GM12801 (cell line): ENCODE results near the gene MBLAC1.

Experiments used
- TF ChIP-seq, protein P1 (sequence below): IDR thresholded peaks from one replicate; pipeline ENCODE4 v1.5.1; 2011; ENCODE audit warnings: control low read depth; ENCODE audit not compliant: insufficient read length; ENCODE audit errors: extremely low read depth

MBLAC1 gene

DNA sequence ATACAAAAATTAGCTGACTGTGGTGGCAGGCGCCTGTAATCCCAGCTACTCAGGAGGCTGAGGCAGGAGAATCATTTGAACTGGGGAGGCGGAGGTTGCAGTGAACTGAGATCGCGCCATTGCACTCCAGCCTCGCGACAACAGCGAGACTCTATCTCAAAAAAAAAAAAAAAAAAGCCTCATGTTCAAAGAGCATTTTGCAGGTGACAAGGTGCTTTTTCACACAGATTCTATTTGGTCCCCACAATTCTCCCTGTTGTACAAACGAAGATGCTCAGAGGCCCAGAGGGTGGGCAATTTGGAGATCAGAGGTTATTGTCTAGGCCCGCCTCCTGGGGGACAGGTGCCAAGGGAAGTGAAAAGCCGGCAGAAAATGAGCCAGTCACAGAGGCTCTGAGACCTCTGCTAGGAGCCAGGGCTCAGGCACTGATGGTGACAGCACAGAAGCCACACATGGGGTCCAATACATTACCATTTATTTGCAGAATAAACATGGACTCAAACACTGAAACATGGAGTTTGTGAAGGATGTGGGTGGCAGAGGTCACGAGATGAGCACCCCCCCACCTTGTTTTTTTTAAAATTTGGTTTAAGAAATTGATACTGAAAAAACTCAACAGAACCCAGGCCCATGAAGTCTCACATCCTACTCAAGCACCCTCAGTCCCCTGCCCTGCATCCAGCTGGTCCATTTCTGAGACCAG lies 42.5 kb downstream of the MBLAC1 start:
- TF ChIP-seq, protein P1, sequence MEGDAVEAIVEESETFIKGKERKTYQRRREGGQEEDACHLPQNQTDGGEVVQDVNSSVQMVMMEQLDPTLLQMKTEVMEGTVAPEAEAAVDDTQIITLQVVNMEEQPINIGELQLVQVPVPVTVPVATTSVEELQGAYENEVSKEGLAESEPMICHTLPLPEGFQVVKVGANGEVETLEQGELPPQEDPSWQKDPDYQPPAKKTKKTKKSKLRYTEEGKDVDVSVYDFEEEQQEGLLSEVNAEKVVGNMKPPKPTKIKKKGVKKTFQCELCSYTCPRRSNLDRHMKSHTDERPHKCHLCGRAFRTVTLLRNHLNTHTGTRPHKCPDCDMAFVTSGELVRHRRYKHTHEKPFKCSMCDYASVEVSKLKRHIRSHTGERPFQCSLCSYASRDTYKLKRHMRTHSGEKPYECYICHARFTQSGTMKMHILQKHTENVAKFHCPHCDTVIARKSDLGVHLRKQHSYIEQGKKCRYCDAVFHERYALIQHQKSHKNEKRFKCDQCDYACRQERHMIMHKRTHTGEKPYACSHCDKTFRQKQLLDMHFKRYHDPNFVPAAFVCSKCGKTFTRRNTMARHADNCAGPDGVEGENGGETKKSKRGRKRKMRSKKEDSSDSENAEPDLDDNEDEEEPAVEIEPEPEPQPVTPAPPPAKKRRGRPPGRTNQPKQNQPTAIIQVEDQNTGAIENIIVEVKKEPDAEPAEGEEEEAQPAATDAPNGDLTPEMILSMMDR, result no peak

DNA sequence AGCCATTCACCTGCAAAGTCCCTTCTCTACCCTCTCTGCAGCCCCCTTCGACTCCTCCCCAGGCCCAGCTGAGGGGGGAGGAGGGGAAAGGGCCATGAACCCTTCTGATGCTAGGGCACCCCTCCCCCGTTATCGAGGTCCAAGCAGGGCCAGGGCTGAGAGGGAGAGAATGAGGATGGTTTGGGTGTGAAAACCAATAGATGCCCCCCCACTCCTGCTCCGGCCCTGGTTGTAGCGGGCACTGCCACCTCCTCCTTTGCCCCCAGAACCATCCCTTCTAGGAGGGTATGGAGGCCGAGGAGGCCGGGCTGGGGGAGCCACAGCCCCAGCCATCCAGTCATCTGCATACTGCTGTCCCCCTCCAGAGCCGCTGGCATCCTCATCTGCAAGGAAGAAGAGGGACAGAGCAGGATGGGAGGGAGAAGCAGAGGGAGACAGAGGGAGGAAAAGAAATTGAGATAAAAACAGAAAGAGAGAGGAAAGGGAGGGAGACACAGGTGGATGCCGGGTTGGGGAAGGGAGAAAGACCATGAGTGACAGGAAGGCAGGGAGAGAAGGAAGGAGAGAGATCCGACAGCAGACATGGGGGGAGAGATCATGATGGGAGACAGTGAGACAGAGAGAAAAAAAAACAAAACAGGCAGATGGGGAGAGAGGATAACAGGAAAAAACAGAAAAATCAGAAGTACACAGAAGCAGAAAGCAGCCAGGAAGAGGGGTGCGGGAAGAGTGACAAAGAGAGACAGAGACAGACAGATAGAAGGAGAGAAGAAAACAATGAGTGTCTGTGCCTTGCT lies 43.5 kb downstream of the MBLAC1 start:
- TF ChIP-seq, protein P1, result no peak

DNA sequence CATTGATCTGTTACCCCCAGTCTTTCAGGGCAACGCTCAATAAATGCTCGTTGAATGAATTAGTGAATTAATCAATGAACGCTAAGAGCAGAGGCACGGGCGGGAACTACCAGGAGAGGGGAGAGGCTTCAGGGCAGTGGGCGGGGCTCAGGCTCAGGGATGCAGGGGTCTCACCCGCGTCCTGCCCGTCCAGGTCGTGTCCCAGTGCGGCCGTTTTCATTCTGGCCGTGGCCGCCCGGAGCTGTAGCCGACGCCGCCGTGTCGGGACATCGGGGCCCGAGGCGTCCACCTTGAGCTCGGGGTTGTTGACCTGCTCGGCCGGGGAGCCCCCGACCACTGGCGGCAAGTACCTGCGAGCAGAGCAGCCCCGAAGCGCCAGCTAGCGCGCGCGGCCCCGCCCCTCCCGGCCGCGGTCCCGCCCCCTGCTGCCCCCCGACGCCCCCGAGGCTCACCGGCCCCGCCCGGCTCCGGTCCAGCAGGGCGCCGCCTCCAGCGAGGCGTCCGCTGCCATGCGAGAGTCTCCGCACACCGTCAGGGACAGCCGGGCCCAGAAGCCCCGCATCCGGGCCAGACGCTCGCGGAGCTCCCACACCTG lies 44.4 kb downstream of the MBLAC1 start:
- TF ChIP-seq, protein P1, result no peak

DNA sequence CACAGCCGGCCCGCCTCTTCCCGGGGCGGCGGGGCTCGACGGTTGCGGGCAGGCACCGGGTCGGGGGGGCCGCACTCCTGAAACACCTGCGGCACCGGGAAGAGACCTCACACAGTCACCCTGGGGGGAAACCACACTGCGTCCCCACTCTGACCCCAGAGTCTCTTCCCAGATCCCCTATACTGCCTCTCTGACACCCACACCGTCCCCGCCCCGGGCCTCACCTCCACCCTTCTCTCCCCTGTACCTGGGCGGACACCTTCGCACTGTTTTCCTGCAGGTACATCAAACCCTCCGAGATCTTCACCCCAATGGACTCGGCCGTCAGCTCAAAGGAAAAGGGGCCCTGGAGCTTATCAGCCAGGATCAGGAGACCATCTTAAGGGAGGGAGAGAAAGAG lies 45.1 kb downstream of the MBLAC1 start:
- TF ChIP-seq, protein P1, result no peak

DNA sequence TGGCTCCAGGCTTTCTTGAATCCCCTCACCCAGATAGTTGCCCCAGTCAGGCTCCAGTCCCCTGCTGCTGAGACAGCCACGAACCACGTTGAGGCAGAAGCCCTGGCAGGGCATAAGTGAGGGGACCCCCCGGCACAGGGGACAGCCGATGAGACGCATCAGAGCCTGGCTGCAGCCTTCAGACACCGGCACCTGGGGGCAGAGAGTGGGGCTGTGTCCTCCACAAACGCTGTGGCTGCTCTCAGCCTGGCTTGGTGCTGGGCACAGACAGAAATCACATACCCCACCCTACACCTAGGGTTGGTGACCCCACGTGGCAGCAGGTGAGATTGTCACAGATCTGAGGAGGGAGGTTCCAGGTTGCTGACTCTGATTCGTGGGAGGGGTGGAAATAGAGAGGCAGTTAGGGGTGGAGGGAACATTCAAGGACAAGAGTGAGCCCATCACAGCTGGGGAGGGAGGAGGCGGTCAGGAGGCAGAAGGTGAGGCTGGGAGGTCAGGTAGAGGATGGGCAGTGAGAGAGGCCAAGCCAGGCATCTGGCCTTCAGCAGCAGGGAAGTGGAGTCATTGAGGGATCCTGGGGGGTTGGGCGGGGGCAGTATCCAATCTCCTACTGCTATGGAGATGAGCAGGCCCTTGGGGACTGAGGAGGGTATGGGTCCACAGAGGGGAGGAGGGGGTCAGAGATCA lies 47.2 kb downstream of the MBLAC1 start:
- TF ChIP-seq, protein P1, result no peak

DNA sequence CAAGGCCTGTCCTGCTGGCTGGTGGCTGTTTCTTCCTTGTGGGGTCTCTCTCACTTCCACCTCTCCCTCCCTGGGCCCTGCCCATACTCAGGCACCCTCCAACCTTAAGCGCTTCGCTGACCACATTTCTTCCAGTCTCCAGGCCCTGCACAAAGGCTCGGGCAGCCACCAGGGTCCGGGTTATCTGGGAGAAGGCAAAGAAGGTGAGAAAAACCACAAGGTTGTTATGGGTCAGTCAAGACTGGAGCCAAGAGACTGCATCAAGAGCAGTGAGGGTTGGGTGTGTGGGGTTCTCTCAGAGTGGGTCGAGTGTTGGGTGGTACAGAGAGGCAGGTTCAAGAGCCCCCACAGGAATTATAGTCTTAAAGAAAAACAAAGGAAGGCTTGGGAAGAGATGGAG lies 47.8 kb downstream of the MBLAC1 start:
- TF ChIP-seq, protein P1, result no peak

DNA sequence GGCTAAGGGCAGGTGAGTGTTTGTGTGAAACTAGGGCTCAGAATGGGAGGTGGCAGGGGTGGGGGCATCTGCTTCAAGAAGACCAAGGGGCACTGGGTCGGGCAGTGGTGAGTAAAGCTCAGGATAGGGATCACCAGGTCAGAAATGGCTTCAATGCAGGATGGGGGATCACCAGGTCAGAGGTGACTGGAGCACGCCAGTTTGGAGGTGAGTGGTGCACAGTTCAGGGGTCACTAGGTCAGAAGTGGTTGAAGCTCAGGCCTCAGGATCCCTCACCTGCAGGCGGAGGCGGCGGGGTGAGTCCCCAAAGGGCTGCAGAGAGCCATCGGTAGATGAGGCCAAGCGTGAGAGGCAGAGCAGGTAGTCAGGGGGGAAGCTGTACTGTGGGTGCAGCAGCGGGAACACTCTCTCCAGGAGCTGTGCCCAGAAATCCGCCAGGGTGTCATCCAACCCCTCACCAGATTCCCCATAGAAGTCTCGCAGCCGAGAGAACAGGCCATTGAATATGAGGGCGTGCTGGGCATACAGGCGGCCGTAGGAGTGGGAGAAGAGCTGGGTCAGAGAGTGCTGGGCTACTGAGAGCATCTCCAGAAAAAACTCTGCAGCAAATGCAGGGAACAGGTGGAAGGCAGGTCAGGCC lies 48.6 kb downstream of the MBLAC1 start:
- TF ChIP-seq, protein P1, result no peak
